Activated T-helper 1 cell treated with anti-CD3 and anti-CD28 coated beads, Interleukin-2, amount 50 U/mL, for 16 hours (primary cell): ENCODE measurements around the gene AVPI1.
A peak's percentile ranks its signal among the peaks of the same experiment; 100 is the strongest.

Experiments
- DNase-seq, 2 donors: peaks; one replicate each; pipeline ENCODE4 v3.0.0-alpha.2; 2020; ENCODE audit warnings: low read depth in 1 of 2, low spot score in 1 of 2

Gene AVPI1

GRCh38 chr10:97686962-97687784 is at the start of gene AVPI1:
Gene AVPI1, minus strand, starts transcription at chr10:97687241. Its CDS starts 7,336 bp downstream, at chr10:97679905.
- peak; percentile 85 to 93 for DNase-seq

- no peak for DNase-seq
These were observed 49.4 kb upstream of the AVPI1 start for GRCh38 chr10:97736403-97736901.

- DNase-seq, result no peak
These were observed 47.0 kb upstream of the AVPI1 start for GRCh38 chr10:97734021-97734420.

- DNase-seq, result no peak
These were observed 46.2 kb upstream of the AVPI1 start for GRCh38 chr10:97733256-97733655.

GRCh38 chr10:97732052-97732359 is 45.0 kb upstream of the AVPI1 start:
- no peak for DNase-seq

GRCh38 chr10:97731346-97732051 is 44.5 kb upstream of the AVPI1 start:
- peak in 1 of 2 donors; percentile 31 for DNase-seq

- no peak for DNase-seq
These were observed 42.0 kb upstream of the AVPI1 start for GRCh38 chr10:97729014-97729413.

GRCh38 chr10:97726636-97727178 is 39.7 kb upstream of the AVPI1 start:
- no peak for DNase-seq

GRCh38 chr10:97724341-97724941 is 37.4 kb upstream of the AVPI1 start:
- DNase-seq, result no peak

- DNase-seq, result no peak
These were observed 36.0 kb upstream of the AVPI1 start for GRCh38 chr10:97723001-97723400.

- no peak for DNase-seq
These were observed 35.1 kb upstream of the AVPI1 start for GRCh38 chr10:97721871-97722780.

GRCh38 chr10:97719602-97720001 is 32.6 kb upstream of the AVPI1 start:
- no peak for DNase-seq

- no peak for DNase-seq
These were observed 31.7 kb upstream of the AVPI1 start for GRCh38 chr10:97718659-97719142.

- no peak for DNase-seq
These were observed 31.1 kb upstream of the AVPI1 start for GRCh38 chr10:97718178-97718577.

GRCh38 chr10:97717627-97718026 is 30.6 kb upstream of the AVPI1 start:
- no peak for DNase-seq

GRCh38 chr10:97715259-97715874 is 28.3 kb upstream of the AVPI1 start:
- DNase-seq, result no peak

GRCh38 chr10:97714401-97715258 is 27.6 kb upstream of the AVPI1 start:
- DNase-seq, result no peak

- DNase-seq, result peak; percentile 14 to 39
These were observed 26.9 kb upstream of the AVPI1 start for GRCh38 chr10:97713826-97714400.

GRCh38 chr10:97713339-97713825 is 26.3 kb upstream of the AVPI1 start, which contains the start of gene MARVELD1:
Gene MARVELD1, plus strand, starts transcription at chr10:97713730. Its CDS starts 147 bp downstream, at chr10:97713877.
- DNase-seq, result no peak
